ENCODE data around the gene ZNF555.
"Not testable (repeated sequence)": the region's sequence is repeated elsewhere in the genome, so short reads cannot be mapped to it uniquely, and the experiment has no call there.

The ZNF555 gene

DNA sequence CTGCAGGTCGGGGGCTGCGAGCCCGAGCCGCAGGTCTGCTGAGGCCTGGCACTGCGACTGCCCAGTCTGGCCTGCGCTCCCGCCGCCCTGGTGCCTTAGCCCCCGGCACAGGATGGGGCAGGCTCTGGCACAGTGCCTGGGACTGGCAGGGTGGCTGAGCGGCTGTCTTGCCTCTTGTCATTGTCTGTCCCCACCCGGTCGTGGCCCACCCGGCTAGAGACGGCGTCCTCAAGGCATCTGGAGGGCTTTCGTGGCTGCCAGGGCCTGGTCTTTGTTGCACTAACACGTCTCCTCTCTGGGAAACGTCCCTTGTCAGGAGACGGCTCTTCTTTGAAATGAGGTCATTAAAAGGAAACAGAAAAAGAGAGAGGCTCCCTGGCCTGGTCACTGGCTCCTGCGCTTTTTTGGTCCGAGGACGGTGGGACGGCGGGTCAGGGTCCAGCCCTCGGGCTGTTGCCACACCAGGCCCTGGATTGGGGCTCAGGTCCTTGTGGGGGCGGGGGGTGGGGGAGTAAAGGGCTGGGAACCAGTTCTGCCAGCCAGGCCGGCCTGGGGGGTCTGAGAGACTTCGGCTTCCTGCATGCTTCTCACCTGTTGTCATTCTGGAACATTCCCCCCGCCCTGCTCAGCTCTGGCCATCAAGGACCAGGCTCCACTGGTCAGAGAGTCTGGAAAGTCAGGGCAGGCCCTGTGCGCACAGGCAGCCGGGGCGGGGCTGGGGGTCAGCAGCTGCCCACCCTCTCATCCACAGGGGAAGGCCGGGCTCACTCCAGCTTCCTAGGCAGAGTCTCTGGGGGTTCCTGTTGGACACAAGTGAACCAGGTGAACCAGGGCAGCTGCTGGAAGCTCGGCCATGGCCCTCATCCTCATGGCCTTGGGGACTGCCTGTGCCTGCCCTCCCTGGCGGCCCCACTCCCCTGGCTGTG lies 27.8 kb upstream of the ZNF555 start:
- no peaks in the 10 kb centered on the region for H3K4me1 ChIP-seq
- intact Hi-C loops (cut with DNase I; ENCODE audit: low total_unique reads), result no loop called here
- H3K4me3 ChIP-seq, result no peak overlapping the region
- TF ChIP-seq, protein P1, sequence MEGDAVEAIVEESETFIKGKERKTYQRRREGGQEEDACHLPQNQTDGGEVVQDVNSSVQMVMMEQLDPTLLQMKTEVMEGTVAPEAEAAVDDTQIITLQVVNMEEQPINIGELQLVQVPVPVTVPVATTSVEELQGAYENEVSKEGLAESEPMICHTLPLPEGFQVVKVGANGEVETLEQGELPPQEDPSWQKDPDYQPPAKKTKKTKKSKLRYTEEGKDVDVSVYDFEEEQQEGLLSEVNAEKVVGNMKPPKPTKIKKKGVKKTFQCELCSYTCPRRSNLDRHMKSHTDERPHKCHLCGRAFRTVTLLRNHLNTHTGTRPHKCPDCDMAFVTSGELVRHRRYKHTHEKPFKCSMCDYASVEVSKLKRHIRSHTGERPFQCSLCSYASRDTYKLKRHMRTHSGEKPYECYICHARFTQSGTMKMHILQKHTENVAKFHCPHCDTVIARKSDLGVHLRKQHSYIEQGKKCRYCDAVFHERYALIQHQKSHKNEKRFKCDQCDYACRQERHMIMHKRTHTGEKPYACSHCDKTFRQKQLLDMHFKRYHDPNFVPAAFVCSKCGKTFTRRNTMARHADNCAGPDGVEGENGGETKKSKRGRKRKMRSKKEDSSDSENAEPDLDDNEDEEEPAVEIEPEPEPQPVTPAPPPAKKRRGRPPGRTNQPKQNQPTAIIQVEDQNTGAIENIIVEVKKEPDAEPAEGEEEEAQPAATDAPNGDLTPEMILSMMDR (IDR thresholded peaks at IDR 0.05), result no peak
- DNase-seq, result no peak
- H3K9me3 ChIP-seq, result no peaks in the 10 kb centered on the region
- peaks cover 0 to 62% (median 40%) of the 10 kb centered on the region in 3 donors for H3K36me3 ChIP-seq
- H3K27ac ChIP-seq, result no peak overlapping the region
- no peaks in the 10 kb centered on the region for H3K27me3 ChIP-seq

DNA sequence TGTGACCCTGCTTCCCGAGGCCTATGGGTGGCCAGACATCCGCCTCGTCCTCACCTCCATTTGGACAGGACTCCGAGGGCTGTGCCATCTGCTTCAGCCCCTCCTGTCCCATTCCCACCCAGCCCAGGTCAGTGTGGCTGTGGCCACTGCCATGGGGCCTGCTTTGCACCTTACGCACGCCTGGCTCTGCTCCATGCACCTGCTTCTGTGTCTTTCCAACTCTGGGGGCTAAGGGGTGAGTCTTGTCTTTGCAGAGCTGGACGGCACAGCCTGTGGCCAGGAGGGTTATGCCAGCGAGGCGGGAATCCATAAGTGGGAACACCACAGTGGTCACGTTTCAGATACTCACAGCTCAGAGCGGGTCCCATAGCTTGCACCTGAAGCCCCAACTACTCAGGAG lies 26.8 kb upstream of the ZNF555 start:
- intact Hi-C loops (cut with DNase I; ENCODE audit: low total_unique reads), result no loop called here
- H3K4me3 ChIP-seq, result no peak overlapping the region
- DNase-seq, result no peak
- peaks cover 0 to 53% (median 31%) of the 10 kb centered on the region in 3 donors for H3K36me3 ChIP-seq
- H3K27me3 ChIP-seq, result no peaks in the 10 kb centered on the region
- H3K4me1 ChIP-seq, result no peaks in the 10 kb centered on the region
- no peaks in the 10 kb centered on the region for H3K9me3 ChIP-seq
- no peak overlapping the region for H3K27ac ChIP-seq
- TF ChIP-seq, protein P1 (IDR thresholded peaks at IDR 0.05), result no peak

DNA sequence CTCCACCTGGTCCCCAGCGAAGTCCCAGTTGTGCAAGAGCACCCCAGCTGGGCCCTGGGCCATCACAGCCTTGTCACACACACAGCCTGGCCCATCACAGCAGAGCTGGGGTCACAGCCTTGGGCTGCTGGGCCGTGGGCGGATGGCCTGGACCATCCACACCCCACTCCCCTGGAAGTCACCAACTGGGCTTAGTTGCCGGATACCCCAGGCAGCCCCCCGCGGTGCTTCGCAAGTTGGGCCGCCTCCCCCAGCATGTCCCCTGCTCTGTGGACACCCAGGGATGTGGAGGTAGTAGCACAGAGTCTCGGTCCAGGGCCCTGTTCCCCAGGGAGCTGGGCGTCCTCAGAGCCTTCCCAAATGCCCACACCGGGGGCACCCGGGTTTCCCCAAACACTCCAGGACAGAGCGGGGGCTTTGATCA lies 26.1 kb upstream of the ZNF555 start:
- Histone ChIP-seq H3K4me1 (peaks cover 0 to 2% (median under 1%) of the 10 kb centered on the region in 4 donors), H3K36me3 (peaks cover 0 to 45% (median 23%) of the 10 kb centered on the region in 3 donors), H3K27ac (no peak overlapping the region), H3K9me3 (no peaks in the 10 kb centered on the region), H3K4me3 (no peak overlapping the region), H3K27me3 (no peaks in the 10 kb centered on the region)
- TF ChIP-seq, protein P1 (IDR thresholded peaks at IDR 0.05), result no peak
- intact Hi-C loops (cut with DNase I; ENCODE audit: low total_unique reads), result no loop called here
- no peak for DNase-seq

DNA sequence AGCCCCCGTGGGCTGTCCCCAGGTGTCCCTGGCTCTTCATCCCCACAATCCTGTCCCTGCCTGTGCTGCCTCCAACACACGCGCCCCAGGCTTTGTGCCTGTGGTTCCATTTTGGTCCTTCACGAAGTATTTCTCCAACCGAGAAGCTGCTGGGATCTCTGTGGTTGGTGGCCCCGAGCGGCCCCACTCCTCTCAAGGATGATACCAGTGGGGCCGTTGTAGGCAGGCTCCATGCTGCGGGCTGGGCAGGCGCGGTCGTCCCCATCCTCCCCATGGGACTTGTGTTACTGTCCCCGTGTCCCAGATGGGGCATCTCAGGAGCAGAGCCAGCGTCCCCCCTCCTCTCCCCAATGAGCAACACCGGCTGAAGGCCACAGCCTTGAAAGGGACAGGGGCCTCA lies 25.4 kb upstream of the ZNF555 start:
- H3K4me3 ChIP-seq, result no peak overlapping the region
- no peak overlapping the region for H3K27ac ChIP-seq
- intact Hi-C loops (cut with DNase I; ENCODE audit: low total_unique reads), result no loop called here
- H3K36me3 ChIP-seq, result peaks cover 0 to 38% (median 17%) of the 10 kb centered on the region in 3 donors
- TF ChIP-seq, protein P1 (IDR thresholded peaks at IDR 0.05), result no peak
- no peaks in the 10 kb centered on the region for H3K27me3 ChIP-seq
- H3K9me3 ChIP-seq, result no peaks in the 10 kb centered on the region
- DNase-seq, result no peak
- H3K4me1 ChIP-seq, result peaks cover 0 to 10% (median 5%) of the 10 kb centered on the region in 4 donors

DNA sequence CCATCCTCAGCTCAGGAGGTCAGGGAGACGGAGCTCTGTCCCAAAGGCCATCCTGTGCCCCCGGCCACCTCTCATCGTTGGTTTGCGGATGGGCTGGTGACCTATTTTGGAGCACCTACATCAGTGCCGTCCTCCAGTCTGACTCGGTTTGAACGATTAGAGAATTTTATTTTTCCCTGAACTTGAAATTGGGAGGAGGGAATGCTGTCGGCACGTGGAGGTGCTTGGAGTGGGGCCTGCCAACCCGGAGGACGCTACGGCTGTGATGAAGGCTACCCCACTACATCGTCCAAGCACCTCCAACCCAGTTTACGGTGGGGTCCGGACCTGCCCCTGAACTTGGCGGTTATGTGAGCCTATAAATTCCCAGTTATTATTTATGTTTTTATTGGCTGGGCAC lies 24.6 kb upstream of the ZNF555 start:
- Histone ChIP-seq H3K27ac (no peak overlapping the region), H3K27me3 (no peaks in the 10 kb centered on the region), H3K4me1 (peaks cover 0 to 17% (median 7%) of the 10 kb centered on the region in 4 donors), H3K36me3 (peaks cover 0 to 31% (median 11%) of the 10 kb centered on the region in 3 donors), H3K4me3 (no peak overlapping the region), H3K9me3 (no peaks in the 10 kb centered on the region)
- no peak for DNase-seq
- intact Hi-C loops (cut with DNase I; ENCODE audit: low total_unique reads), result no loop called here
- TF ChIP-seq, protein P1 (IDR thresholded peaks at IDR 0.05), result no peak

DNA sequence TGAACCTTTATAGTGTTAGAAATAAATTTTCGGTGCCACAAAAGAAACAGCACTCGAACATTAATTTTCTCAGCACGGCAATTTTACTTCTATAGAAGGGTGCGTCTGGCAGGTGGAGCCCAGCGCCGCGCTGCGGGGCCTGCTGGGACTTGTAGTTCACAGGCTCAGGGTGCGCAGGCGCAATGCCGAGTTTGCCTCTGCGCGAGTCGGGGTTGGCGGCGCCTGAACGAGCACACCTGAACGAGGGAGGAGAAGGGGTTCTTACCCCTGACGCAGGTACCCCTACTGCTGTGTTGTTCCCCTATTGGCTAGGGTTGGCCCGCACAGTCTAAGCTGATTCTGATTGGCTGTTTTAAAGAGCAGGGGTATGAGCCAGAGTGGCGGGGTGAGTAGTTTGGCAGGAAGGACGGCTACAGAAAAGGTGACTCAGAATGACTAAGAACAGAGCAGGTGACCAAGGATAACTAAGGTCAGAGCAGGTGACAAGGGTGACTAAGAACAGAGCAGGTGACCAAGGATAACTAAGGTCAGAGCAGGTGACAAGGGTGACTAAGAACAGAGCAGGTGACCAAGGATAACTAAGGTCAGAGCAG lies 23.9 kb upstream of the ZNF555 start:
- intact Hi-C loops (cut with DNase I; ENCODE audit: low total_unique reads), result not testable (repeated sequence)

More for the DNA sequence above, 23.9 kb upstream of the ZNF555 start:
- H3K4me1 ChIP-seq, result peaks cover 0 to 17% (median 7%) of the 10 kb centered on the region in 4 donors
- H3K4me3 ChIP-seq, H3K9me3 ChIP-seq, H3K27ac ChIP-seq, H3K27me3 ChIP-seq, DNase-seq: not testable (repeated sequence)
- H3K36me3 ChIP-seq, result peaks cover 0 to 24% (median 8%) of the 10 kb centered on the region in 3 donors
